Measurements from ENCODE around the gene ARID1A.

DNA sequence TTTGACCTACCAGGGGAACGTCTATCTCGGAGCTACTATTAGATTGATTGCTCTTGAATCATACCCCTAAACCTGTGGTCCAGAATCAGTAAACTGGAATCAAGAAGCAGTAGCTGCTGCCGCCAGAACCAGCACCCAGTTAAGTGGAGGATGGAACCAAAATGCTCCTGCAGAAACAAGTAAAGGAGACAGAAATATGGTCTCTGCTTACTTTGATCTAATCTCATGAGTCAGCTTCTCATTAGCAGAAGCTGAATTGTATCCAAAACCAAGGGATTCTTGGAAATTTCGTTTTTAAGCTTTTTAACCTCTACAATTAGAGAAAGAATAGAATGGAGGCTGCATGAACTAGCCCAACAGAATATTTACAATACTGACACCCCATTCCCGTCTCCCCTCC lies 49.4 kb downstream of the ARID1A start:
- TF ChIP-seq, protein P1, sequence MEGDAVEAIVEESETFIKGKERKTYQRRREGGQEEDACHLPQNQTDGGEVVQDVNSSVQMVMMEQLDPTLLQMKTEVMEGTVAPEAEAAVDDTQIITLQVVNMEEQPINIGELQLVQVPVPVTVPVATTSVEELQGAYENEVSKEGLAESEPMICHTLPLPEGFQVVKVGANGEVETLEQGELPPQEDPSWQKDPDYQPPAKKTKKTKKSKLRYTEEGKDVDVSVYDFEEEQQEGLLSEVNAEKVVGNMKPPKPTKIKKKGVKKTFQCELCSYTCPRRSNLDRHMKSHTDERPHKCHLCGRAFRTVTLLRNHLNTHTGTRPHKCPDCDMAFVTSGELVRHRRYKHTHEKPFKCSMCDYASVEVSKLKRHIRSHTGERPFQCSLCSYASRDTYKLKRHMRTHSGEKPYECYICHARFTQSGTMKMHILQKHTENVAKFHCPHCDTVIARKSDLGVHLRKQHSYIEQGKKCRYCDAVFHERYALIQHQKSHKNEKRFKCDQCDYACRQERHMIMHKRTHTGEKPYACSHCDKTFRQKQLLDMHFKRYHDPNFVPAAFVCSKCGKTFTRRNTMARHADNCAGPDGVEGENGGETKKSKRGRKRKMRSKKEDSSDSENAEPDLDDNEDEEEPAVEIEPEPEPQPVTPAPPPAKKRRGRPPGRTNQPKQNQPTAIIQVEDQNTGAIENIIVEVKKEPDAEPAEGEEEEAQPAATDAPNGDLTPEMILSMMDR (conservative IDR thresholded peaks at IDR 0.05): no peak
- TF ChIP-seq EZH2 (IDR thresholded peaks at IDR 0.05; ENCODE audit: low read depth): no peak

Measured in PC-9 (cell line).